HepG2 (cell line): ENCODE measurements around the gene SKI.
A peak's percentile ranks its signal among the peaks of the same experiment; 100 is the strongest.

Source experiments
- ARNTL ChIP-seq: sonication (generic); formaldehyde crosslinking; IDR thresholded peaks from 2 replicates; pipeline ENCODE4 v1.4.0; 2020; ENCODE audit warnings: mild to moderate bottlenecking, missing genetic modification reagents
- ATF2 ChIP-seq: sonication (generic); formaldehyde crosslinking; IDR thresholded peaks from 2 replicates; pipeline ENCODE4 v1.4.0; 2020; ENCODE audit warnings: missing genetic modification reagents
- CTCF ChIP-seq: sonication (generic); formaldehyde crosslinking; IDR thresholded peaks from 2 replicates; pipeline ENCODE4 v1.5.0; 2020; ENCODE audit warnings: mild to moderate bottlenecking, missing genetic modification reagents, moderate library complexity

- TF ChIP-seq CTCF (CRISPR knock-in tag) (peak; percentile 99), ATF2 (CRISPR knock-in tag) (peak; percentile 37; the same call in 1 of the 2 replicates), ARNTL (CRISPR knock-in tag) (no peak)
These were observed 33.0 kb upstream of the SKI start for GRCh38 chr1:2194898-2195673.
